Measurements from ENCODE around the gene SENP3. TPM values are rescaled to one million over a fixed set of nuclear protein-coding genes. Genes with fewer than 3 reads are reported as not detected.
A peak's percentile ranks its signal among the peaks of the same experiment; 100 is the strongest.

Gene SENP3
- total RNA-seq, 1 donor from 2014 or later = 87.0 TPM

DNA sequence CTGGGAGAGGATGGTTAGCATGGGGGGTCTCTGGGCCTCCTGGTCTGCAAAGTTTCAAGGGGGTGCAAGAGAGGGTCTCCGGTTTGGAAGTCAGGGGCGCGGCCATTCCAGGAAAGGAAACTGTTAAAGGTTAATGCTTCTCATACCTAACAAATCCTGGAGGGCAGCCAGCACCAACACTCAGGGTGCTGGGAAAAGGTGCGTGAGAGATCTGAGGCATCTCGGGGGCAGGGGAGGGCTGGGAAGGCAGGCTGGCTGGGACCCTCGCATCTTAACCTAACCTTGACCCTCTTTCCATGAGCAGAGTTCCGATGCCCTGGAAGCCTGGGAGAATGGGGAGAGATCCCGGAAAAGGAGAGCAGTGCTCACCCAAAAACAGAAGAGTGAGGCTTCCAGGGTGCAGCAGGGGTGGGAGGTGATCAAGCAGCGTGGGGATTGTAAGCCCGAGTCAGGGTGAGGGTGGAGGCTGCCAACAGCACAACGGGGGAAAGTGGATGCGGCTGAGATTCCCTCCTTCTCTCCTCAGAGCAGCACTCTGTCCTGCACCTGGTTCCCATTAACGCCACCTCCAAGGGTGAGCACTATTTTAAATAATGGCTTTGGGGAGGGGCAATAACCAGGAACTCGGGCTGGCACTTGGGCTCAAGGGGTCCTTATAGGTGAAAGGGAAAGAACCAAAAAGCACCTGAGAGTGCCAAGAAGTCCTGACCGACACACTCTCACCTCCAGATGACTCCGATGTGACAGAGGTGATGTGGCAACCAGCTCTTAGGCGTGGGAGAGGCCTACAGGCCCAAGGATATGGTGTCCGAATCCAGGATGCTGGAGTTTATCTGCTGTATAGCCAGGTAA, 2.2 kb upstream of the SENP3 start:
- DNase-seq (peak; percentile 75), ATAC-seq (peak; percentile 3 to 11)
- peak overlapping the region; percentile 95 for H3K27ac ChIP-seq
- peak overlapping the region; percentile 94 for H3K4me3 ChIP-seq
- H3K27me3 ChIP-seq (ENCODE audit: low read depth) = no peaks in the 10 kb centered on the region
- no peaks in the 10 kb centered on the region for H3K9me3 ChIP-seq
- H3K36me3 ChIP-seq = peaks cover 23% of the 10 kb centered on the region
- peaks cover 72% of the 10 kb centered on the region for H3K4me1 ChIP-seq
- no peak for TF ChIP-seq CTCF (IDR thresholded peaks at IDR 0.05)
- intact Hi-C loops (cut with DNase I) = no loop called here

- Histone ChIP-seq H3K27ac (peak overlapping the region; percentile 95), H3K4me1 (peaks cover 72% of the 10 kb centered on the region), H3K36me3 (peaks cover 32% of the 10 kb centered on the region), H3K4me3 (peak overlapping the region; percentile 94), H3K27me3 (ENCODE audit: low read depth) (no peaks in the 10 kb centered on the region), H3K9me3 (no peaks in the 10 kb centered on the region)
- ATAC-seq = peak; percentile 39 to 54
- peak; percentile 36 for TF ChIP-seq CTCF (IDR thresholded peaks at IDR 0.05)
- DNase-seq = peak; percentile 80
- intact Hi-C loops (cut with DNase I) = no loop called here
Measured at GRCh38 chr17:7560172-7561027, 1.3 kb upstream of the SENP3 start.

DNA sequence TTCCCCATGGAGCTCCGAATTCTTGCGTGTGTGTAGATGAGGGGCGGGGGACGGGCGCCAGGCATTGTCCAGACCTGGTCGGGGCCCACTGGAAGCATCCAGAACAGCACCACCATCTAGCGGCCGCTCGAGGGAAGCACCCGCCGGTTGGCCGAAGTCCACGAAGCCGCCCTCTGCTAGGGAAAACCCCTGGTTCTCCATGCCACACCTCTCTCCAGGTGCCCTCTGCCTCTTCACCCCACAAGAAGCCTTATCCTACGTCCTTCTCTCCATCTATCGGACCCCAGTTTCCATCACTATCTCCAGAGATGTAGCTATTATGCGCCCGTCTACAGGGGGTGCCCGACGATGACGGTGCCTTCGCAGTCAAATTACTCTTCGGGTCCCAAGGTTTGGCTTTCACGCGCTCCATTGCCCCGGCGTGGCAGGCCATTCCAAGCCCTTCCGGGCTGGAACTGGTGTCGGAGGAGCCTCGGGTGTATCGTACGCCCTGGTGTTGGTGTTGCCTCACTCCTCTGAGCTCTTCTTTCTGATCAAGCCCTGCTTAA, 617 bp upstream of the SENP3 start:
- Histone ChIP-seq H3K36me3 (peaks cover 39% of the 10 kb centered on the region), H3K27me3 (ENCODE audit: low read depth) (no peaks in the 10 kb centered on the region), H3K27ac (peak overlapping the region; percentile 95), H3K4me1 (peaks cover 72% of the 10 kb centered on the region), H3K4me3 (peak overlapping the region; percentile 94), H3K9me3 (no peaks in the 10 kb centered on the region)
- DNase-seq = peak; percentile 95
- TF ChIP-seq CTCF (IDR thresholded peaks at IDR 0.05) = peak; percentile 86
- intact Hi-C loops (cut with DNase I) = no loop called here
- ATAC-seq = peak; percentile 81 to 85

- Histone ChIP-seq H3K27me3 (ENCODE audit: low read depth) (no peaks in the 10 kb centered on the region), H3K4me3 (peak overlapping the region; percentile 94), H3K4me1 (peaks cover 64% of the 10 kb centered on the region), H3K36me3 (peaks cover 50% of the 10 kb centered on the region), H3K27ac (peak overlapping the region; percentile 95), H3K9me3 (no peaks in the 10 kb centered on the region)
- ATAC-seq = no peak
- no peak for DNase-seq
- no peak for TF ChIP-seq CTCF (IDR thresholded peaks at IDR 0.05)
- intact Hi-C loops (cut with DNase I) = no loop called here
Measured at GRCh38 chr17:7562208-7562605, 488 bp downstream of the SENP3 start.

- DNase-seq (no peak), ATAC-seq (no peak)
- Histone ChIP-seq H3K9me3 (no peaks in the 10 kb centered on the region), H3K27me3 (ENCODE audit: low read depth) (no peaks in the 10 kb centered on the region), H3K27ac (no peak overlapping the region), H3K4me3 (peak overlapping the region; percentile 94), H3K4me1 (peaks cover 53% of the 10 kb centered on the region), H3K36me3 (peaks cover 57% of the 10 kb centered on the region)
- TF ChIP-seq CTCF (IDR thresholded peaks at IDR 0.05) = no peak
- intact Hi-C loops (cut with DNase I) = no loop called here
Measured at GRCh38 chr17:7563115-7563869, 1.6 kb downstream of the SENP3 start.

All from lower lobe of right lung (tissue), 2 donors.